Activated T-cell treated with anti-CD3 and anti-CD28 coated beads, Interleukin-2, amount 50 U/mL, for 1 hour (primary cell): Measurements from ENCODE around the gene SYN1.
"Not testable (repeated sequence)": the region's sequence is repeated elsewhere in the genome, so short reads cannot be mapped to it uniquely, and the experiment has no call there.

Experiments used
- DNase-seq: peaks from one replicate; pipeline ENCODE4 v3.0.0-alpha.2; 2020

SYN1 gene

GRCh38 chrX:47619486-47620302 lies at the start of gene SYN1:
TSS of gene SYN1 (minus strand) at chrX:47619857. CDS start at chrX:47619728, 129 bp downstream.
- peak; percentile 83 for DNase-seq

GRCh38 chrX:47665797-47666196 lies 46.1 kb upstream of the SYN1 start:
- DNase-seq: not testable (repeated sequence)

- DNase-seq: no peak
These were observed 45.1 kb upstream of the SYN1 start for GRCh38 chrX:47664737-47665136.

DNA sequence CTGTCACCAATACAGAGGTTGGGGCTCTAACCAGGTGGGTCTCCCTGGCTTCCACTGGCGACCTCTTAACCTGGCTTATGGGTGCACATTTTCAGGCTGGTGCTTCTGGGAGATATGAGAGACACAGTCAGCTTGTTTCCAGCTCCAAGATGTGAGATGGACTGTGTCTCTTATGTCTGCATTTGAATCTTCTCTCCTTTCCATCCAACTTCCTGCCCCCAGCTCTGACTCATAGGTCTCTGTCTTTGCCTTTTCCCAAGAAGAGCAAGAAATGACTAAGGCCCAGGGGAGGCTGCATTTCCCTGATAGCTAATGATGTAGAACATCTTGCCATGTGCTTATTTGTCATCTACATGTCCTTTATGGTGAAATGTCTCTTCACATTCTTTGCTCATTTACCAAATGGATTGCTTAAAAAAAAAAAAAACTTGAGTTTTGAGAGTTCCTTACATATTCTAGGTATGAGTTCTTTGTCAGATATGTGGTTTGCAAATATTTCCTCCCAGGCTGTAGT lies 42.5 kb upstream of the SYN1 start:
- no peak for DNase-seq

DNA sequence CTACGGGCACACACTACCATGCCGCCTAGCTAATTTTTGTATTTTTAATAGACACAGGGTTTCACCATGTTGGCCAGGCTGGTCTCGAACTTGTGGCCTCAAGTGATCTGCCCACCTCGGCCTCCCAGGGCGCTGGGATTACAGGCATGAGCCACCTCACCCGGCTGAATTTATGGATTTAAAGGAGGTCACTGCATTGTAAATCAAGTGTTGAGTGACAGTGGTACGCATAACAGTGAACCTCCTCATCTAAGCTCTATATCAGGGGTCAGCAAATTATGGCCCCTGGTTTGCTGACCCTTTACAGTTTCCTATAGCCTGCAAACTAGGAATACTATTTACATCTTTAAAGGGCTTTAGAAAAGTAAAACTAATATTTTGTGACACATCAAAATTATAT lies 41.9 kb upstream of the SYN1 start:
- no peak for DNase-seq

DNA sequence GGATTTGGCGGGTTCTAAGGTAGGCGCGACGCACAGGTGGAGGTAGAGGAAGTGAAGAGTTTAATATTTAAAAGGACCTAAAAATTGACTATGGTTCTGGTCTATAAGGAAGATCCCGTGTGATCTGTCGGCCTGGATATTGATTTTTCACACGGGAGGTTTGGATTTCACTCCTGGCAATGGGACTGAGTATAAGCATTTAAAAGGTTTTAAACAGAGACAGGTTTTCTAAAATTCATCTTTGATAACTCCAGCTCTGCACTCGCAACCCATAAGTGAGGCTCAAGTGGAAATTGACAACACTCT lies 39.7 kb upstream of the SYN1 start:
- DNase-seq: no peak

GRCh38 chrX:47658684-47659420 lies 39.2 kb upstream of the SYN1 start, which contains the start of gene UXT:
TSS of gene UXT (minus strand) at chrX:47659180. CDS start at chrX:47658927, 253 bp downstream.
- DNase-seq: peak; percentile 89

DNA sequence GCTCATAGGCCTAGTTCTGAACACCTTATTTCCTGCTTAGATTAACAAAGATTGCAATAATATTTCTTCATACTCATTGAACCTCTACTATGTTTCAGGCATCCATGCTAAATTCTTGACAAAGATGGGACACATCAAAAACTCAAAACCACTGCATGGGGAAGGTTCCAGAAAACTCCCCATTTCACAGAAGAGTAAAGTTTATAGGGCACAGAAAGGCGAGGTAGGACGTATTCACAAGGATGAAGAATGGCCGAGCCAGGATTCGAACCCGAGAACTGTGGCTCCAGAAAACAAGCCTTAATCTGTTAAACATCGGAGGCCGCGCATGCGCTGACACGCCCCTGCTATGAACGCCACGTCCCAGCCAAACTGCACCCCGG lies 38.6 kb upstream of the SYN1 start:
- no peak for DNase-seq

DNA sequence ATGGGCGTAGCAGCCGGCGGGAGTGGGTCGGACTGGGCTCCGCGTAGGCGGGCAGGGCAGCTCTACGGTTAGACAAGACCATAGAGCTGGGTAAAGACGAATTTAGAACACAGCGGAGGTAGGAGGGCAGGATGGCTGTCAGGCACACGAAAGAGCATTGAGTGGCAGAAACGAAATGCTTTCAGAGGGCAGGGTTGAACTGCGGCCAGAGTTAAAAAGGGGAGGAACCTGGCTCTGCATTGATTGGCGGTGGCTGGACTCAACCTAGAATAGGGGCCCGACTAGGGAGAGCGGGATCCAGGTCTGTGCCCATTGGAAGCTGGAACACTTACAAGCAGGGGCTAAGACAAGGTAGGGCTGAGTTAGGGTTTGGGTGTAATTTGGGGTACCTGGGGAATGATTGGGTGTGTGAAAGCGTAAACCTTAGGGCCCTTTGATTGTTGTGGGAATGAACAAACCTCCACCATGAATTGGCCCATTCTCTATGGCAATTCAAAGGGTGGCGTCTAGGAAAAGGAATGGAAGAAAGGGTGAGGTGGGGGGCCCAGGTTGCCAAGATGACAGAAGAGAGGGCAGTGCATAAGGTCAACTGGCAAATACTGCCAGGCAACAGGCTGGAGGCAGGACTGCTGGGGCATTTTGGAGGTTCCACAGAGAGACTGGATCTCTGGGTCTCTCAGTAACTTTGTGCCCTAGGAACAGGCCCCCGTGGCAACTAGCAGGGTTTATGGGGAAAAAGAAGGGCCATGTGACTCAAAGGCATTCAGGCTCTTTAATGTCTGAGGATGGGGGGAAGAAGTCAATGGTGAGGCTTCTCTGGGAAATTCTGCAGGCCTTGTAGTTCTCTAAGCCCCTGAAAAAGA lies 31.6 kb upstream of the SYN1 start:
- no peak for DNase-seq

GRCh38 chrX:47650164-47651042 lies 30.7 kb upstream of the SYN1 start, which contains the start of gene ELK1:
TSS of gene ELK1 (minus strand) at chrX:47650563. CDS start at chrX:47641441, 9,122 bp downstream.
- DNase-seq: peak; percentile 80

DNA sequence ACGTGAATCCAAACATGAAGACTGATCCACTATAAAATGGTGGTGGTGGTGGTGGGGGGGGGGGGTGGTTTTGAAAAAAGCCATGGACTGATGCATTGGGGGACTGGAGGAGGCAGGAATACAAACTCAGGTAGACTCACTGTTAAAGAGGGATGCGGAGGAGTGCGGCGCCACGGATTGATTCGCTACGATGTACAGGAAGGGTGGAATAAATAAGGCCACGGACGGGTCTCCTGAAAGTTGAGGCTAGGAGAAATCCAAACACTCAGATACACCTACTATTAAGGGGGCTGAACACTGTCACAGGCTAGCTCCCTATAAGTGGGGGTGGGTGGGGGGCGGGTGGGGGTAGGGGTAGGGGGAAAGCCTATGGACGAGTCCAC lies 30.1 kb upstream of the SYN1 start:
- no peak for DNase-seq

GRCh38 chrX:47649271-47649670 lies 29.6 kb upstream of the SYN1 start:
- DNase-seq: no peak

GRCh38 chrX:47648376-47648775 lies 28.7 kb upstream of the SYN1 start:
- DNase-seq: no peak

- no peak for DNase-seq
These were observed 27.0 kb upstream of the SYN1 start for GRCh38 chrX:47646636-47647035.

GRCh38 chrX:47645530-47645929 lies 25.9 kb upstream of the SYN1 start:
- DNase-seq: no peak

GRCh38 chrX:47644557-47645091 lies 25.0 kb upstream of the SYN1 start:
- no peak for DNase-seq

GRCh38 chrX:47643926-47644325 lies 24.3 kb upstream of the SYN1 start:
- DNase-seq: no peak

- no peak for DNase-seq
These were observed 19.2 kb upstream of the SYN1 start for GRCh38 chrX:47638816-47639215.

GRCh38 chrX:47637546-47638195 lies 18.0 kb upstream of the SYN1 start:
- peak; percentile 42 for DNase-seq

DNA sequence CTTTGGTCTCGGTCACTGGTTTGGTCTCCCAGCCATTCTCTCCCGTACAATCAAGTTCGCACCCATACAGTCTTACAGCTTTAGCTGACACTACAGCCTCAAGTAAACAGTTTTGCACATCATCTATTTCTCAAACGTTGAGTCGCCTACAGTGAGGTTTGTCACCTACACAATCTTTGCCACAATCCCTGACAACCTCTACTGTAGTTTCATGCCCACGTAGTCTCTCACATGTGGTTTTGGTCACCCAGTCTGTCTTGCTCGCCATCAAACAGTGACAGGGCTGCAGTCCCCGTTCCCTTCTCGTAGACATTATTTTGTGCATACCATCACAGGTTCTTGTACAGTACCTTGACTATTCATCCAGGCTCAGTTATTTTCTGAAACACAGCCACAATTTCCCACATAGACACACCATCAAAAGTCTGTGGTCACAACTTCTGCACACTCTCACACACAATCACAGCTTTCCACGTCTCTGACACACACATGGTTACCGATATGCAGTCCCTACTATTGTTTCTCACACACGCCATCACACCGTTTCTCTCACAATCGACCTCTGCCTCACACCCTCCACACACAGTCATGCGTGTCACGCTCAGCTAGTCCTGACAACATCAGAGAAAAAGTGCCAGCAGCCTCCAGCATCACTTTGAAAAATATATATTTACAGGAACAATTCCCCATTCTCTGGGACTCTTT lies 15.4 kb upstream of the SYN1 start:
- no peak for DNase-seq
